IMR-90 (cell line): ENCODE measurements around the gene EDARADD. TPM values are rescaled to one million over a fixed set of nuclear protein-coding genes. Genes with fewer than 3 reads are reported as not detected.

ENCODE experiments used
- ATAC-seq: fragments of 200-7000 bp; cut with Tn5 transposase; 2 replicates; pipeline ENCODE4 v1.9.1; 2020; ENCODE audit warnings: low read depth, mild to moderate bottlenecking, moderate library complexity
- BruUV-seq: library from RNA; stranded (reverse); fragments of 400-500 nt; replicated peaks from 2 replicates; lab custom pipeline; 2021; lab: Mats Ljungman, UMichigan
- CTCF ChIA-PET: fragments of 300-600 bp; formaldehyde crosslinking; extraction: SDS; loops from one replicate; lab custom pipeline; 2021; ENCODE audit warnings: antibody characterized with exemption; lab: Yijun Ruan, JAX
- POLR2A ChIA-PET: fragments of 300-600 bp; sonication (Branson Sonifier 250); formaldehyde crosslinking; loops from one replicate; lab custom pipeline; 2022; ENCODE audit warnings: antibody characterized with exemption; ENCODE audit not compliant: unreplicated experiment; lab: Charles Lee
- DNase-seq: peaks from one replicate; pipeline ENCODE4 v3.0.0; 2013
- H2AFZ ChIP-seq: replicated peaks from 2 replicates; pipeline ENCODE3; 2013; ENCODE audit warnings: low read length, mild to moderate bottlenecking; ENCODE audit not compliant: poor library complexity
- H2AK5ac ChIP-seq: 2 replicates; pipeline ENCODE4 v1.6.1; 2013; ENCODE audit warnings: low read depth, low read length, inconsistent platforms
- H2AK9ac ChIP-seq: replicated peaks from 2 replicates; pipeline ENCODE3; 2013; ENCODE audit warnings: mild to moderate bottlenecking, low read depth, low read length, moderate library complexity; ENCODE audit not compliant: poor library complexity
- H2BK120ac ChIP-seq: 2 replicates; pipeline ENCODE4 v1.6.1; 2013; ENCODE audit warnings: low read depth, low read length, inconsistent platforms
- H2BK15ac ChIP-seq: 3 replicates; pipeline ENCODE4 v1.6.1; 2013; ENCODE audit warnings: low read depth, low read length, inconsistent platforms
- H2BK20ac ChIP-seq: 2 replicates; pipeline ENCODE4 v1.6.1; 2013; ENCODE audit warnings: low read depth, mild to moderate bottlenecking, inconsistent platforms, low read length, moderate library complexity
- H2BK5ac ChIP-seq: 2 replicates; pipeline ENCODE4 v1.6.1; 2013; ENCODE audit warnings: mild to moderate bottlenecking, low read depth, low read length, inconsistent platforms; ENCODE audit not compliant: poor library complexity, severe bottlenecking
- H3K14ac ChIP-seq: replicated peaks from 2 replicates; pipeline ENCODE4 v1.6.1; 2013; ENCODE audit warnings: low read depth, low read length, inconsistent platforms
- H3K18ac ChIP-seq: 2 replicates; pipeline ENCODE4 v1.6.1; 2013; ENCODE audit warnings: low read depth, low read length, control low read depth
- H3K23ac ChIP-seq: 2 replicates; pipeline ENCODE4 v1.6.1; 2013; ENCODE audit warnings: low read depth, low read length, inconsistent platforms
- H3K27ac ChIP-seq: 2 replicates; pipeline ENCODE4 v1.5.1; 2013; ENCODE audit warnings: mild to moderate bottlenecking, control low read depth, low read length; ENCODE audit not compliant: insufficient read depth
- H3K27me3 ChIP-seq: 2 replicates; pipeline ENCODE4 v1.6.1; 2013; ENCODE audit warnings: low read length; ENCODE audit not compliant: control insufficient read depth, insufficient read depth
- H3K36me3 ChIP-seq: 2 replicates; pipeline ENCODE4 v1.6.1; 2013; ENCODE audit warnings: low read length, mixed read lengths; ENCODE audit not compliant: control insufficient read depth, insufficient read depth
- H3K4ac ChIP-seq: 2 replicates; pipeline ENCODE4 v1.6.1; 2013; ENCODE audit warnings: low read depth, low read length, inconsistent platforms
- H3K4me1 ChIP-seq: 2 replicates; pipeline ENCODE4 v1.6.1; 2013; ENCODE audit warnings: low read length, mixed read lengths; ENCODE audit not compliant: control insufficient read depth, insufficient read depth
- H3K4me2 ChIP-seq: 2 replicates; pipeline ENCODE4 v1.6.1; 2013; ENCODE audit warnings: low read depth, mild to moderate bottlenecking, control low read depth, low read length, moderate library complexity
- H3K4me3 ChIP-seq: 2 replicates; pipeline ENCODE4 v1.5.1; 2013; ENCODE audit warnings: low read depth, mild to moderate bottlenecking, control low read depth, low read length, moderate library complexity; ENCODE audit not compliant: insufficient read depth
- H3K56ac ChIP-seq: 2 replicates; pipeline ENCODE4 v1.6.1; 2013; ENCODE audit warnings: low read length, inconsistent platforms; ENCODE audit not compliant: insufficient read depth; ENCODE audit errors: extremely low read depth
- H3K79me1 ChIP-seq, 2 experiments: 2 replicates each; pipeline ENCODE4 v1.6.1; 2013; ENCODE audit warnings: low read length in 2 of 2, inconsistent platforms in 1 of 2, low read depth in 1 of 2
- H3K9ac ChIP-seq: 2 replicates; pipeline ENCODE4 v1.6.1; 2013; ENCODE audit warnings: low read depth, low read length, control low read depth
- H3K9me1 ChIP-seq: 2 replicates; pipeline ENCODE4 v1.6.1; 2013; ENCODE audit warnings: low read length, inconsistent platforms; ENCODE audit not compliant: insufficient read depth
- H3K9me3 ChIP-seq: 2 replicates; pipeline ENCODE4 v1.6.1; 2013; ENCODE audit warnings: low read length; ENCODE audit not compliant: control insufficient read depth, insufficient read depth
- H4K20me1 ChIP-seq: 2 replicates; pipeline ENCODE4 v1.6.1; 2013; ENCODE audit warnings: low read length, inconsistent platforms; ENCODE audit not compliant: insufficient read depth
- H4K5ac ChIP-seq: 2 replicates; pipeline ENCODE4 v1.6.1; 2013; ENCODE audit warnings: mild to moderate bottlenecking, low read depth, low read length, control low read depth
- H4K8ac ChIP-seq, 2 experiments: 2 replicates each; pipeline ENCODE4 v1.6.1; 2013; ENCODE audit warnings: low read depth in 2 of 2, low read length in 2 of 2, control low read depth in 1 of 2, inconsistent platforms in 1 of 2
- H4K91ac ChIP-seq: 2 replicates; pipeline ENCODE4 v1.6.1; 2013; ENCODE audit warnings: low read depth, low read length, inconsistent platforms; ENCODE audit not compliant: insufficient read depth
- BHLHE40 ChIP-seq: fragments of 150-350 bp; IDR thresholded peaks from 2 replicates; pipeline ENCODE4 v1.6.1; 2016; ENCODE audit warnings: mild to moderate bottlenecking, low read depth, low read length
- CEBPB ChIP-seq: IDR thresholded peaks from 2 replicates; pipeline ENCODE4 v1.6.1; 2012; ENCODE audit warnings: low read depth, low read length, improper control_type of control experiment
- CHD1 ChIP-seq: IDR thresholded peaks from 2 replicates; pipeline ENCODE4 v1.6.1; 2012; ENCODE audit warnings: low read depth, low read length, improper control_type of control experiment
- CTCF ChIP-seq: conservative IDR thresholded peaks from 2 replicates; pipeline ENCODE4 v1.5.1; 2012; ENCODE audit warnings: mild to moderate bottlenecking, low read depth, low read length, improper control_type of control experiment
- FOS ChIP-seq: fragments of 150-350 bp; IDR thresholded peaks from 2 replicates; pipeline ENCODE4 v1.6.1; 2016; ENCODE audit warnings: low read depth, low read length
- MAFK ChIP-seq: IDR thresholded peaks from 2 replicates; pipeline ENCODE4 v1.6.1; 2012; ENCODE audit warnings: low read depth, low read length, improper control_type of control experiment
- MAZ ChIP-seq: IDR thresholded peaks from 2 replicates; pipeline ENCODE4 v1.6.1; 2012; ENCODE audit warnings: low read depth, mild to moderate bottlenecking, low read length, improper control_type of control experiment, moderate library complexity, borderline replicate concordance
- MXI1 ChIP-seq: IDR thresholded peaks from 2 replicates; pipeline ENCODE4 v1.6.1; 2012; ENCODE audit warnings: low read depth, mild to moderate bottlenecking, low read length, moderate library complexity, borderline replicate concordance
- NFE2L2 ChIP-seq: fragments of 150-350 bp; IDR thresholded peaks from 2 replicates; pipeline ENCODE4 v1.6.1; 2016; ENCODE audit warnings: low read depth, mild to moderate bottlenecking, low read length
- POLR2A ChIP-seq: IDR thresholded peaks from 2 replicates; pipeline ENCODE4 v1.6.1; 2012; ENCODE audit warnings: mild to moderate bottlenecking, low read depth, low read length
- RAD21 ChIP-seq: IDR thresholded peaks from 2 replicates; pipeline ENCODE4 v1.6.1; 2012; ENCODE audit warnings: low read length, improper control_type of control experiment
- RCOR1 ChIP-seq: IDR thresholded peaks from 2 replicates; pipeline ENCODE4 v1.6.1; 2012; ENCODE audit warnings: mild to moderate bottlenecking, low read length, improper control_type of control experiment; ENCODE audit not compliant: insufficient replicate concordance
- RFX5 ChIP-seq: IDR thresholded peaks from 2 replicates; pipeline ENCODE4 v1.8.0; 2012; ENCODE audit warnings: low read depth, mild to moderate bottlenecking, low read length, moderate library complexity
- SMC3 ChIP-seq: fragments of 150-350 bp; IDR thresholded peaks from 2 replicates; pipeline ENCODE4 v1.6.1; 2016; ENCODE audit warnings: low read depth, mild to moderate bottlenecking, antibody characterized with exemption, low read length, moderate library complexity
- WGBS, 2 experiments: methylation state at CpG; one replicate each; pipeline versions ENCODE4 v1.1.5 to v1.1.7; 2013; ENCODE audit warnings: missing lambda C conversion rate in 2 of 2; ENCODE audit not compliant: insufficient read length in 1 of 2; ENCODE audit errors: extremely low coverage in 2 of 2; 5-methylcytosine and 5-hydroxymethylcytosine counted together
- dilution Hi-C: fragments of 300-500 bp; cut with HindIII; formaldehyde crosslinking; loops from one replicate; pipeline ENCODE4 v1.14.3; 2018; ENCODE audit warnings: low sequenced_read_pairs; ENCODE audit not compliant: unreplicated experiment
- in situ Hi-C: fragments of 300-500 bp; cut with MboI; formaldehyde crosslinking; loops from 3 replicates; pipeline ENCODE4 v1.14.3; 2019; ENCODE audit warnings: low sequenced_read_pairs, inconsistent platforms, mixed read lengths
- intact Hi-C: fragments of 100-400 bp; cut with micrococcal nuclease; formaldehyde crosslinking; loops from 2 replicates; pipeline ENCODE4 v1.10.0; 2022
- polyA plus RNA-seq, 3 experiments: library from polyadenylated mRNA; depleted of rRNA; stranded (reverse); fragments of >200 nt; gene quantifications; 2 replicates each; pipeline ENCODE4 v1.2.3, GENCODE V29; 2012; ENCODE audit warnings: low replicate concordance in 1 of 3
- total RNA-seq: library from RNA; depleted of rRNA; stranded (reverse); fragments of >200 nt; gene quantifications from 2 replicates; pipeline ENCODE4 v1.2.3, GENCODE V29; 2012
- TF ChIP-seq, protein P1 (sequence below): fragments of 150-350 bp; IDR thresholded peaks from 2 replicates; pipeline ENCODE4 v1.6.1; 2016; ENCODE audit warnings: low read depth, mild to moderate bottlenecking, low read length, moderate library complexity, borderline replicate concordance
- TF ChIP-seq, protein P2 (sequence below): fragments of 150-350 bp; IDR thresholded peaks from 2 replicates; pipeline ENCODE4 v1.6.1; 2017; ENCODE audit warnings: mild to moderate bottlenecking, antibody characterized with exemption, low read length, low read depth

The EDARADD gene
- total and polyA plus RNA-seq, 2 of the 4 experiments (the other 2 are of a cell fraction): not detected

DNA sequence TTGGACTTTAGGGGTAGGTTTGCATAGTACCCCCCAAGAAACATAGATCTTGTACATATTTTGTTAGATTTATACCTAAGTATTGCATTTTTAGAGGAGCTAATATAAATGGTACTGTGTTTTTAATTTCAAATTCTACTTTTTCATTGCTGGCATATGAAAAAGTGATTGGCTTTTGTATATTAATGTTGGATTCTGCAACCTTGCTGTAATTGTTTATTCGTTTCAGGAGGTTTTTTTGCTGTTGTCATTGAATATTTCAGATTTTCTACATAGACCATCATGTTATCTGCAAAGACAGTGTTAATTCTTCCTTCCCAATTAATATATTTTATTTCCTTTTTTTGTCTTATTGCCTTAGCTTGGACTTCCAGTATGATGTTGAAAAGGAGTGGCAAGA lies 23.0 kb upstream of the EDARADD start:
- no TSS peak for BruUV-seq
- dilution Hi-C loops: no loop called here

More for the DNA sequence above, 23.0 kb upstream of the EDARADD start:
- Histone ChIP-seq H2BK20ac (no peak overlapping the region), H2AK5ac (no peak overlapping the region), H3K56ac (no peak overlapping the region), H4K91ac (no peak overlapping the region), H3K4ac (no peak overlapping the region), H3K79me1 (no peaks in the 10 kb centered on the region), H3K9me3 (no peaks in the 10 kb centered on the region; the same call in 1 of the 2 replicates), H3K27me3 (no peaks in the 10 kb centered on the region), H3K4me1 (no peaks in the 10 kb centered on the region), H4K5ac (no peak overlapping the region), H2BK5ac (no peak overlapping the region), H3K23ac (no peak overlapping the region), H2AFZ (no peak overlapping the region), H3K9ac (no peak overlapping the region), H4K20me1 (no peaks in the 10 kb centered on the region), H4K8ac (no peak overlapping the region), H3K18ac (no peak overlapping the region), H3K36me3 (no peaks in the 10 kb centered on the region), H2BK120ac (no peak overlapping the region), H3K9me1 (no peaks in the 10 kb centered on the region), H3K27ac (no peak overlapping the region), H2AK9ac (no peak overlapping the region), H2BK15ac (no peak overlapping the region), H3K4me2 (no peak overlapping the region), H3K14ac (no peak overlapping the region), H3K4me3 (no peak overlapping the region)
- intact Hi-C loops (no loop called here), in situ Hi-C loops (no loop called here)
- ChIA-PET CTCF (interaction anchor here (0.7 kb wide), 1 partner anchor 594 kb away, joined by 5 read pairs; no protein-coding TSS in a partner anchor), POLR2A (no interaction called here)
- DNase-seq (no peak), ATAC-seq (no peak)
- WGBS, 2 experiments: no CpG with 5 or more reads among the region's 1 CpG
- TF ChIP-seq MAZ: no peak
- no peak for TF ChIP-seq CHD1
- TF ChIP-seq POLR2A: no peak
- no peak for TF ChIP-seq FOS
- TF ChIP-seq MAFK: no peak
- no peak for TF ChIP-seq SMC3
- no peak for TF ChIP-seq RFX5
- no peak for TF ChIP-seq RAD21
- TF ChIP-seq CEBPB: no peak
- no peak for TF ChIP-seq CTCF
- TF ChIP-seq RCOR1: no peak
- no peak for TF ChIP-seq MXI1
- TF ChIP-seq, protein P1, sequence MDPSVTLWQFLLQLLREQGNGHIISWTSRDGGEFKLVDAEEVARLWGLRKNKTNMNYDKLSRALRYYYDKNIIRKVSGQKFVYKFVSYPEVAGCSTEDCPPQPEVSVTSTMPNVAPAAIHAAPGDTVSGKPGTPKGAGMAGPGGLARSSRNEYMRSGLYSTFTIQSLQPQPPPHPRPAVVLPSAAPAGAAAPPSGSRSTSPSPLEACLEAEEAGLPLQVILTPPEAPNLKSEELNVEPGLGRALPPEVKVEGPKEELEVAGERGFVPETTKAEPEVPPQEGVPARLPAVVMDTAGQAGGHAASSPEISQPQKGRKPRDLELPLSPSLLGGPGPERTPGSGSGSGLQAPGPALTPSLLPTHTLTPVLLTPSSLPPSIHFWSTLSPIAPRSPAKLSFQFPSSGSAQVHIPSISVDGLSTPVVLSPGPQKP: no peak
- no peak for TF ChIP-seq BHLHE40
- no peak for TF ChIP-seq NFE2L2
- TF ChIP-seq, protein P2, sequence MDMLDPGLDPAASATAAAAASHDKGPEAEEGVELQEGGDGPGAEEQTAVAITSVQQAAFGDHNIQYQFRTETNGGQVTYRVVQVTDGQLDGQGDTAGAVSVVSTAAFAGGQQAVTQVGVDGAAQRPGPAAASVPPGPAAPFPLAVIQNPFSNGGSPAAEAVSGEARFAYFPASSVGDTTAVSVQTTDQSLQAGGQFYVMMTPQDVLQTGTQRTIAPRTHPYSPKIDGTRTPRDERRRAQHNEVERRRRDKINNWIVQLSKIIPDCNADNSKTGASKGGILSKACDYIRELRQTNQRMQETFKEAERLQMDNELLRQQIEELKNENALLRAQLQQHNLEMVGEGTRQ: no peak
